NCI-H2081 treated with DMSO at 0.1 percent for 48 hours (cell line): ENCODE measurements around the gene TREM1.
"Not testable (repeated sequence)": the region's sequence is repeated elsewhere in the genome, so short reads cannot be mapped to it uniquely, and the experiment has no call there.

Source experiments
- DNase-seq: peaks from one replicate; lab custom pipeline; 2025; lab: John Stamatoyannopoulos, UW

The TREM1 gene

GRCh38 chr6:41257369-41258195, 28.9 kb downstream of the TREM1 start:
- no peak for DNase-seq

GRCh38 chr6:41256383-41256782, 30.1 kb downstream of the TREM1 start:
- DNase-seq = no peak

GRCh38 chr6:41255638-41256246, 30.7 kb downstream of the TREM1 start:
- no peak for DNase-seq

GRCh38 chr6:41255110-41255509, 31.4 kb downstream of the TREM1 start:
- no peak for DNase-seq

GRCh38 chr6:41252401-41253169, 33.9 kb downstream of the TREM1 start:
- DNase-seq = no peak

GRCh38 chr6:41247882-41248705, 38.4 kb downstream of the TREM1 start:
- no peak for DNase-seq

- no peak for DNase-seq
Measured at GRCh38 chr6:41247288-41247865, 39.1 kb downstream of the TREM1 start.

- DNase-seq = not testable (repeated sequence)
Measured at GRCh38 chr6:41246529-41246928, 40.0 kb downstream of the TREM1 start.

GRCh38 chr6:41239467-41240159, 46.9 kb downstream of the TREM1 start:
- DNase-seq = no peak

GRCh38 chr6:41237128-41237527, 49.4 kb downstream of the TREM1 start:
- DNase-seq = no peak

- no peak for DNase-seq
Measured at GRCh38 chr6:41236276-41236675, 50.2 kb downstream of the TREM1 start.

GRCh38 chr6:41232667-41233066, 53.8 kb downstream of the TREM1 start:
- DNase-seq = no peak

GRCh38 chr6:41231246-41231645, 55.2 kb downstream of the TREM1 start:
- DNase-seq = no peak

GRCh38 chr6:41229721-41230120, 56.8 kb downstream of the TREM1 start:
- DNase-seq = no peak

- DNase-seq = no peak
Measured at GRCh38 chr6:41228616-41229015, 57.9 kb downstream of the TREM1 start.

GRCh38 chr6:41228096-41228495, 58.4 kb downstream of the TREM1 start, which contains the start of gene TREML4:
Gene TREML4, plus strand, starts transcription at chr6:41228349. Its CDS starts 79 bp downstream, at chr6:41228428.
- no peak for DNase-seq

GRCh38 chr6:41226752-41227151, 59.7 kb downstream of the TREM1 start:
- no peak for DNase-seq

GRCh38 chr6:41224800-41225199, 61.7 kb downstream of the TREM1 start:
- DNase-seq = no peak
